Gastroesophageal sphincter (tissue), 4 donors: Measurements from ENCODE around the gene NR2E1. TPM values are rescaled to one million over a fixed set of nuclear protein-coding genes. Genes with fewer than 3 reads are reported as not detected.
A peak's percentile ranks its signal among the peaks of the same experiment; 100 is the strongest.

Experiments used
- ATAC-seq: fragments of 150-250 bp; one replicate; pipeline ENCODE4 v1.9.1; 2016; ENCODE audit warnings: mild to moderate bottlenecking, moderate library complexity
- H3K27ac ChIP-seq, 4 donors: fragments of 200-600 bp; sonication (generic) in 3 of 4; 1 replicate in 3 of 4; 2 replicates in 1 of 4; pipeline ENCODE4 v1.5.1; 2016 to 2019
- H3K27me3 ChIP-seq: fragments of 200-600 bp; sonication (generic); one replicate; pipeline ENCODE4 v1.5.1; 2019
- H3K36me3 ChIP-seq, 2 donors: fragments of 200-600 bp; sonication (generic); one replicate each; pipeline ENCODE4 v1.5.1; 2019; ENCODE audit warnings: control low read depth in 1 of 2
- H3K4me1 ChIP-seq, 3 donors: fragments of 200-600 bp; sonication (generic); 1 replicate in 2 of 3; 2 replicates in 1 of 3; pipeline ENCODE4 v1.5.1; 2016 to 2019; ENCODE audit warnings: control low read depth in 2 of 3
- H3K4me3 ChIP-seq, 2 donors: fragments of 200-600 bp; sonication (generic); one replicate each; pipeline ENCODE4 v1.5.1; 2019; ENCODE audit warnings: mild to moderate bottlenecking in 1 of 2, moderate library complexity in 1 of 2
- H3K9me3 ChIP-seq, 3 donors: fragments of 200-600 bp; sonication (generic); one replicate each; pipeline ENCODE4 v1.5.1; 2017 to 2019; ENCODE audit warnings: control low read depth in 2 of 3
- EP300 ChIP-seq: sonication (generic); formaldehyde crosslinking; IDR thresholded peaks from one replicate; pipeline ENCODE4 v1.6.1; 2017; ENCODE audit warnings: antibody characterized with exemption, mild to moderate bottlenecking
- POLR2A ChIP-seq, 2 donors: fragments of 450-650 bp; IDR thresholded peaks; one replicate each; pipeline ENCODE4 v1.6.1; 2017; ENCODE audit warnings: antibody characterized with exemption in 2 of 2, mild to moderate bottlenecking in 2 of 2, moderate library complexity in 1 of 2
- POLR2AphosphoS5 ChIP-seq: sonication (generic); formaldehyde crosslinking; IDR thresholded peaks from one replicate; pipeline ENCODE4 v1.6.1; 2017; ENCODE audit warnings: antibody characterized with exemption
- WGBS, 2 donors: methylation state at CpG; one replicate each; pipeline ENCODE4 v1.1.5; 2018; ENCODE audit warnings: low coverage in 1 of 2; 5-methylcytosine and 5-hydroxymethylcytosine counted together
- total RNA-seq, 4 donors: library from RNA; depleted of rRNA; stranded (reverse); fragments of >200 nt; gene quantifications; one replicate each; pipeline ENCODE4 v1.1.0, GENCODE V29; 2016
- TF ChIP-seq, protein P1 (sequence below), 4 experiments: fragments of 200-600 bp in 2 of 4; fragments of 450-650 bp in 2 of 4; sonication (generic) in 1 of 4; IDR thresholded peaks; one replicate each; pipeline ENCODE4 v1.5.1; 2017 to 2019; ENCODE audit warnings: antibody characterized with exemption in 4 of 4, mild to moderate bottlenecking in 2 of 4, moderate library complexity in 2 of 4

NR2E1 gene
- not detected for total RNA-seq

DNA sequence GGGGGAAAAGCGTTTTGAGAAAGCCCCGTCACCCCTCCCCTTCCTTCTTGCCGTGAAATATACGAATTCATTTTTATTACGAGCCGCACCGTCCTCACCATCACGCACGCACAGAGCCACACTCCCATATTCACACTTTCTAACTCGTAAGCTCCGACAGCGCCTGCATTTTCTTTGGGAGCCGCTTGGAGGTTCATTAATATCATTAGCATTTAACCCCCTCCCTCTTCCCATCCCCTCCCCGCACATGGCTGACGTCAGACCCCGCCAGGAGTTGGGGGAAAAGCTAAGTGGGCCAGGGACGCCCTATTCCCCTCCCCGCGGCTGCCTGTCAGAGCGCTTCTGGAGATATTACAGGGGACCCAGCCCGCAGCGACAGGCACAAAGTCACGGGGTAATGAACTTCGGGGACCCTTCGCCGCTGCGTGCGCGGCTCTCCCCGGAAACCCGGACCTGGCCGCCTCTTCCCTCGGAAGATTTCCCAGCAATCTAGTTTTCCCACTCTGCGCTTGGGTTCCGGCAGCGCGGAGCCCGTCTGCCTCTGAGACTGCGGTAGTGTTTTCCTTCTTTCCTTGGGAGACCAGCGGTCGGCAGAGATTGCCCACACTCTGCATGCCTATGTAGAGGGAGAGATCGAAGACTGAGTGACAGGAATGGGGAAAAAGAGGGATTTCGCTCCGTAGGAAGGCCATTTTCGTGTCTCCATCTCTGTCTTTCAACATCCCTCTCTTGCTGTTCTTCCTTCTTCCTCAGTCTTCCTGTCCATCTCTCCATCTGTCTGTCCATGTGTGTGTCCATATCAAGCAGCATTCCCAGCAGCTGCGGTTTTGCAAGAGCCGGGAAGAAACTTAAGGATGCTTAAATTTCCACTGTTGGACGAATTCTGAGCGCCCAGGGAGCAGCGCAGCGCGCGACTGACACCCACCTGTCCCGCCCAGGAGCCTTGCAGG lies at the start of gene NR2E1:
Gene NR2E1, plus strand, starts transcription at position 309 of the 950 bp plus-strand sequence. CDS start 744 bp downstream, outside the sequence.
- Histone ChIP-seq H3K9me3 (no peaks in the 10 kb centered on the region), H3K4me3 (peak within 1 kb of the TSS in 1 of 2 donors; percentile 11), H3K27ac (no peak within 1 kb of the TSS), H3K4me1 (peaks cover 0 to 65% (median 37%) of the 10 kb centered on the region in 3 donors), H3K36me3 (no peaks in the 10 kb centered on the region), H3K27me3 (peaks cover 100% of the 10 kb centered on the region)
- TF ChIP-seq, protein P1, sequence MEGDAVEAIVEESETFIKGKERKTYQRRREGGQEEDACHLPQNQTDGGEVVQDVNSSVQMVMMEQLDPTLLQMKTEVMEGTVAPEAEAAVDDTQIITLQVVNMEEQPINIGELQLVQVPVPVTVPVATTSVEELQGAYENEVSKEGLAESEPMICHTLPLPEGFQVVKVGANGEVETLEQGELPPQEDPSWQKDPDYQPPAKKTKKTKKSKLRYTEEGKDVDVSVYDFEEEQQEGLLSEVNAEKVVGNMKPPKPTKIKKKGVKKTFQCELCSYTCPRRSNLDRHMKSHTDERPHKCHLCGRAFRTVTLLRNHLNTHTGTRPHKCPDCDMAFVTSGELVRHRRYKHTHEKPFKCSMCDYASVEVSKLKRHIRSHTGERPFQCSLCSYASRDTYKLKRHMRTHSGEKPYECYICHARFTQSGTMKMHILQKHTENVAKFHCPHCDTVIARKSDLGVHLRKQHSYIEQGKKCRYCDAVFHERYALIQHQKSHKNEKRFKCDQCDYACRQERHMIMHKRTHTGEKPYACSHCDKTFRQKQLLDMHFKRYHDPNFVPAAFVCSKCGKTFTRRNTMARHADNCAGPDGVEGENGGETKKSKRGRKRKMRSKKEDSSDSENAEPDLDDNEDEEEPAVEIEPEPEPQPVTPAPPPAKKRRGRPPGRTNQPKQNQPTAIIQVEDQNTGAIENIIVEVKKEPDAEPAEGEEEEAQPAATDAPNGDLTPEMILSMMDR (IDR thresholded peaks at IDR 0.05), result no peak
- TF ChIP-seq EP300 (no peak), POLR2AphosphoS5 (no peak), POLR2A (IDR thresholded peaks at IDR 0.05) (no peak)
- no peak for ATAC-seq
- 0 to 4% methylated on average over 13 to 20 of the region's 54 CpGs for WGBS, 2 donors

DNA sequence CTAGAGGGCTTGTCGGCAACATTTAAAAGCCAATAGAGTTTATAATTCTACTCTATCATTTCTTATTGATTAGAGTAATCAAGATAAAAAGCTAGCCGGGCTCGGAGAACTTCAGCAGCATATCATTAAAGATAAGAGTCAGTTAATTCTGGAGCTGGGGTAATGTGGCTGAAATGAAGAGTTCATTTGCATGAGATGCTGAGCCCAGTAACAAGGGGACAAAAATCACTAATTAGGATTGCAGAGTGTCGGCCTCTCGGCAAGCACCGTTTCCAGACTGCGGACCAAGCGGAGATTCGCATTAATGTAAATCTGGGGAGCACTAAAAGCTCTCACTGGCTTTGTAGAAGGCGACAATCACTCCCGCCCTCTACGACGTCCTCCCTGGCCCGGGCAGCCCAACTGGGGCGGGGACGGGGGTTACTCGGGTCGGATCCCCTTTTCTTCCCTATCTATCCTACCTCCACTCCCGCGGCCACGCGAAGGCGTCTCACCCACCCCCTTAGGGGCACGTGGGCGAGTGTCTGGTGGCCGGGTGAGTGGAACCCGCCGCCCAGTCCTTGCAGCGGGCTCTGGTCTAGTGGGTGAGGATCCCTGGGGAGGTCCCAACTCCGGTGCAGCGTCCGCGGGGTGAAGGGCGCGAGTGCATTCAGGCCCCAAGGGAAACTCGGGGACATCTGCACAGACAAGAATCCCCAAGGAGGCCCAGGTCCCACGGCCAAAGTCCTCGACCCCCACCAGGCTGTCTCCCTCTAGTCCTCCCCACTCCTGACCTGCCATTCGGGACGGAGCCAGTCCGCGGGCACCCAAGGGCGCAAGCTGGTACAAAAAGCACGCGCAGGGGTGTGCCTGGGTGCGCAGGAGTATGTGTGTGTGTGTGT lies 49.0 kb upstream of the NR2E1 start:
- Histone ChIP-seq H3K27me3 (peaks cover 97% of the 10 kb centered on the region), H3K36me3 (no peaks in the 10 kb centered on the region), H3K4me1 (peaks cover 0 to 59% (median 35%) of the 10 kb centered on the region in 3 donors), H3K27ac (no peak overlapping the region), H3K9me3 (no peaks in the 10 kb centered on the region), H3K4me3 (peak overlapping the region in 1 of 2 donors; percentile 68)
- no peak for ATAC-seq
- TF ChIP-seq, protein P1 (IDR thresholded peaks at IDR 0.05), result no peak
- TF ChIP-seq POLR2A (IDR thresholded peaks at IDR 0.05), result no peak
- TF ChIP-seq EP300, result no peak
- TF ChIP-seq POLR2AphosphoS5, result no peak
- 22% methylated on average over 9 of the region's 46 CpGs for WGBS, 2 donors

DNA sequence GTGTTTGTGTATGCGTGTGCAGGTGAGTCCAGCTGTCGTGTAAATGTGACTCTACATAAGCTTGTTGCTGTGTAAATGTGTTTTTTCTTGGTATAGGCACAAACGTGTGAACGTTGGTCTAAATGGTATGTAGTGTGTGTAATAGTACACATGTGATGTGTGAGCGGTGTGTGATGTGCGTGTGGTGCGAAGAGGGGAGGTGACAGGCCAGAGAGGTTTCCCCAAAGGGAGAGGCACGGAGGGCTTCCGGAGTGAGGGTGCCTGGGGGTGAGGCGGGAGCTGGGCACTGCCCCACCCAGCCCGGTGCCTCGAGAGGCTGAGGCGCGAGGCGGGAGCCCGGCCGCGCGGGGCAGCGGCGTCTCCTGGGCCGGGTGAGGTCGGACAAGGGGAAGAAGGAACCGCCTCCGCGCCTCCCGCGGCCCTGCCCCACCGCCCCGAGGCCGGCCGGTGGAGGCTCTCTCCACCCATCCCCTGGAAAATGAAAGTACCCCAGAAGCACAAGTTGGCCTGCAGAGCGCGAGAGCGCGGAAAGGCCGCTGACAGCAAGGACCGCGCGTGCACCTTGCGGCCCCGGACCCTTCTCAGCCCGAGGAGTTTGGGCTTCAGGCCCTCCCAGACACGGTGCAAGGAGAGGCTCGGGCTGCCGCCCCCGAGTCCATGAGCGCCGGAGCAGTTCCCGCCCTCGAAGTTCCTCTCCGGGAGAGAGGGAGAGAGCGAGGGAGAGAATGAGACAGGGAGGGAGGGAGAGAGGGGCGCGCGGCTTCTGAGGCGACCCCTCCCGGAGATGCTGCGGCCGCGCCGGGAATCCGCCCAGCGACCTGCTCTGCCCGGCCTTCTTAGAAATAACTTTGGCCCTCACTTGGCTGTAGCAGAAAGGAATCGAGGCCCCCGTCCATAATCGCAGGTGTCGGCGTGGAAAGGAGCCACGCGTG lies 48.1 kb upstream of the NR2E1 start:
- Histone ChIP-seq H3K27me3 (peaks cover 99% of the 10 kb centered on the region), H3K4me1 (peaks cover 0 to 59% (median 35%) of the 10 kb centered on the region in 3 donors), H3K27ac (no peak overlapping the region), H3K9me3 (no peaks in the 10 kb centered on the region), H3K4me3 (peak overlapping the region; percentile 68 to 73), H3K36me3 (no peaks in the 10 kb centered on the region)
- ATAC-seq, result peak; percentile 34
- TF ChIP-seq POLR2AphosphoS5 (no peak), POLR2A (IDR thresholded peaks at IDR 0.05) (no peak), EP300 (no peak)
- 0% methylated on average over 11 of the region's 72 CpGs; no CpG with 5 or more reads in 1 of the 2 donors for WGBS, 2 donors

DNA sequence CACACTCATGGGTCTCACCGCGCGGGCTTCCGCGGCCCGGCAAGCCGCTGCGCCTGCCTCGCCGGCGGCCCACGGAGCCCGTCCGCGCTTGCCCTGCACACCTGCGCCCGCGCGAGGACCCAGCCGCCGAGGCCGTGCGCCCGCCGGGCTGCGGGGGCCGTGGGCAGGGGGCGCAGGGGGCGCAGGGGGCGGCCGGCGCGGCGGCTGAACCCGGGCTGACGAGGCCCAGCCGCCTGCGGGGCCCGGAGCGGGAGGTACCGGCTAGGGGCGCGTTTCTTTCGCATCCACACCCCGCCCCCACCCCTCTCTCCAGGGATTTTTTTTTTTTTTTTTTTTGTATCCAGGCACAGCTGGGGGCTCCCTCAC lies 47.5 kb upstream of the NR2E1 start:
- no peaks in the 10 kb centered on the region for H3K9me3 ChIP-seq
- peaks cover 0 to 56% (median 35%) of the 10 kb centered on the region in 3 donors for H3K4me1 ChIP-seq
- 0% methylated on average over 33 of the region's 45 CpGs; no CpG with 5 or more reads in 1 of the 2 donors for WGBS, 2 donors
- H3K27ac ChIP-seq, result no peak overlapping the region
- peaks cover 100% of the 10 kb centered on the region for H3K27me3 ChIP-seq
- H3K4me3 ChIP-seq, result peak overlapping the region; percentile 68 to 73
- H3K36me3 ChIP-seq, result no peaks in the 10 kb centered on the region
- TF ChIP-seq, protein P1 (IDR thresholded peaks at IDR 0.05), result no peak
- TF ChIP-seq POLR2A (IDR thresholded peaks at IDR 0.05), result no peak
- TF ChIP-seq POLR2AphosphoS5, result no peak
- TF ChIP-seq EP300, result no peak
- no peak for ATAC-seq
